T-cell (primary cell): ENCODE results near the gene ACTG2. TPM values are rescaled to one million over a fixed set of nuclear protein-coding genes. Genes with fewer than 3 reads are reported as not detected.
A peak's percentile ranks its signal among the peaks of the same experiment; 100 is the strongest.

ENCODE experiments used
- ATAC-seq, 4 experiments: fragments of 200-7000 bp in 3 of 4; fragments of 150-1000 bp in 1 of 4; cut with Tn5 transposase; replicated peaks in 1 of 4; 1 replicate in 3 of 4; 2 replicates in 1 of 4; pipeline ENCODE4 v1.10.0; 2021; ENCODE audit warnings: moderate library complexity in 3 of 4, mild to moderate bottlenecking in 2 of 4, moderate number of reproducible peaks in 1 of 4
- CTCF ChIA-PET, 2 donors: fragments of 300-600 bp; sonication (Branson Sonifier 250); formaldehyde crosslinking; loops; one replicate each; lab custom pipeline; 2022; ENCODE audit warnings: antibody characterized with exemption in 2 of 2; lab: Charles Lee
- POLR2A ChIA-PET, 2 donors: fragments of 300-600 bp; sonication (Branson Sonifier 250); formaldehyde crosslinking; loops; one replicate each; lab custom pipeline; 2022; ENCODE audit warnings: antibody characterized with exemption in 2 of 2; lab: Charles Lee
- DNase-seq, 35 experiments: peaks; one replicate each; pipeline versions ENCODE4 v3.0.0 to v3.0.0-alpha.2; 2013 to 2023
- H3K27ac ChIP-seq: one replicate; pipeline ENCODE4 v1.5.1; 2013; ENCODE audit warnings: low read length
- H3K27me3 ChIP-seq, 2 experiments: replicated peaks in 1 of 2; 1 replicate in 1 of 2; 2 replicates in 1 of 2; pipeline versions ENCODE4 v1.6.1 to v1.7.0; 2013; ENCODE audit warnings: low read length in 1 of 2, mixed read lengths in 1 of 2; ENCODE audit not compliant: control insufficient read depth in 2 of 2, insufficient read depth in 2 of 2; ENCODE audit errors: extremely low read depth in 1 of 2
- H3K36me3 ChIP-seq, 2 donors: 1 replicate in 1 of 2; 2 replicates in 1 of 2; pipeline versions ENCODE4 v1.6.1 to v1.7.0; 2013; ENCODE audit warnings: low read length in 1 of 2; ENCODE audit not compliant: control insufficient read depth in 2 of 2, insufficient read depth in 1 of 2; ENCODE audit errors: extremely low read depth in 1 of 2
- H3K4me1 ChIP-seq, 2 experiments: 1 replicate in 1 of 2; 2 replicates in 1 of 2; pipeline versions ENCODE4 v1.6.1 to v1.7.0; 2013; ENCODE audit warnings: low read length in 2 of 2, mixed read lengths in 1 of 2; ENCODE audit not compliant: insufficient read depth in 2 of 2, control insufficient read depth in 1 of 2; ENCODE audit errors: extremely low read depth in 1 of 2
- H3K4me3 ChIP-seq, 2 donors: 1 replicate in 1 of 2; 2 replicates in 1 of 2; pipeline versions ENCODE4 v1.5.1 to v1.7.0; 2013; ENCODE audit warnings: mild to moderate bottlenecking in 2 of 2, low read length in 1 of 2, moderate library complexity in 1 of 2; ENCODE audit not compliant: control insufficient read depth in 1 of 2; ENCODE audit errors: extremely low read depth in 1 of 2
- H3K9me3 ChIP-seq: 2 replicates; pipeline ENCODE4 v1.7.0; 2013
- H3K27ac Mint-ChIP-seq, 2 donors: one replicate each; pipeline ENCODE4 v1.8.0; 2020 to 2021; ENCODE audit warnings: mild to moderate bottlenecking in 2 of 2, mixed read lengths in 2 of 2
- H3K27me3 Mint-ChIP-seq, 2 donors: one replicate each; pipeline ENCODE4 v1.8.0; 2021 to 2022; ENCODE audit warnings: mixed read lengths in 2 of 2
- H3K36me3 Mint-ChIP-seq: one replicate; pipeline ENCODE4 v1.8.0; 2021; ENCODE audit warnings: mixed read lengths
- H3K4me1 Mint-ChIP-seq, 3 donors: one replicate each; pipeline ENCODE4 v1.8.0; 2020 to 2022; ENCODE audit warnings: mixed read lengths in 3 of 3, mild to moderate bottlenecking in 1 of 3
- H3K4me3 Mint-ChIP-seq, 3 donors: one replicate each; pipeline ENCODE4 v1.8.0; 2020 to 2022; ENCODE audit warnings: mild to moderate bottlenecking in 3 of 3, mixed read lengths in 3 of 3, moderate library complexity in 3 of 3
- H3K9me3 Mint-ChIP-seq, 3 donors: one replicate each; pipeline ENCODE4 v1.8.0; 2020 to 2022; ENCODE audit warnings: mixed read lengths in 3 of 3
- WGBS: methylation state at CpG from one replicate; pipeline ENCODE4 v1.1.5; 2013; ENCODE audit warnings: missing lambda C conversion rate; ENCODE audit not compliant: insufficient coverage; 5-methylcytosine and 5-hydroxymethylcytosine counted together
- total RNA-seq, 35 experiments: library from RNA in 6 of 35; stranded (reverse) in 6 of 35; fragments of 120-200 nt in 1 of 35; gene quantifications; one replicate each; pipeline versions ENCODE4 v1.2.1 to v1.2.4 and lab custom pipeline; 2013 to 2026

The ACTG2 gene
- total RNA-seq, 5 donors from 2014 or later (not counting 1 experiment from before 2014, with no cell fraction given) = 0.79 to 1.3 (median 0.95) TPM; not detected in 2

- Mint-ChIP-seq H3K27me3 (no peaks in the 10 kb centered on the region), H3K4me1 (peaks cover 77 to 84% (median 81%) of the 10 kb centered on the region in 3 donors), H3K27ac (peak overlapping the region; percentile 77 to 79), H3K4me3 (peak overlapping the region in 1 of 3 donors; percentile 39), H3K36me3 (peaks cover 59% of the 10 kb centered on the region), H3K9me3 (no peaks in the 10 kb centered on the region)
- DNase-seq (no peak), ATAC-seq (no peak)
- Histone ChIP-seq H3K36me3 (peaks cover 12 to 72% of the 10 kb centered on the region in 2 donors), H3K4me1 (peaks cover 35 to 38% of the 10 kb centered on the region in 2 experiments), H3K9me3 (no peaks in the 10 kb centered on the region), H3K27me3 (no peaks in the 10 kb centered on the region), H3K4me3 (no peak overlapping the region), H3K27ac (no peak overlapping the region)
- CTCF ChIA-PET = interaction anchor here in 1 of 2 donors (0.7 kb wide), 1 partner anchor 11 kb away, joined by 3 read pairs; no protein-coding TSS in a partner anchor
- POLR2A ChIA-PET = interaction anchor here in 1 of 2 donors (0.8 to 1.0 kb wide), 2 partner anchors 13 to 19 kb away, joined by 3 to 9 read pairs; no protein-coding TSS in a partner anchor
Observed at GRCh38 chr2:73949802-73950201, 57.0 kb downstream of the ACTG2 start.

- Histone ChIP-seq H3K4me3 (no peak overlapping the region), H3K9me3 (no peaks in the 10 kb centered on the region), H3K27me3 (no peaks in the 10 kb centered on the region), H3K27ac (no peak overlapping the region), H3K36me3 (peaks cover 9 to 75% of the 10 kb centered on the region in 2 donors), H3K4me1 (peaks cover 24 to 27% of the 10 kb centered on the region in 2 experiments)
- ChIA-PET CTCF (no interaction called here), POLR2A (no interaction called here)
- ATAC-seq = no peak
- peaks cover 68% of the 10 kb centered on the region for H3K36me3 Mint-ChIP-seq
- no peaks in the 10 kb centered on the region for H3K27me3 Mint-ChIP-seq
- H3K9me3 Mint-ChIP-seq = no peaks in the 10 kb centered on the region
- no peak for DNase-seq
- 100% methylated on average over 3 of the region's 12 CpGs for WGBS
- H3K27ac Mint-ChIP-seq = peak overlapping the region in 1 of 2 donors; percentile 39
- H3K4me1 Mint-ChIP-seq = peaks cover 58 to 70% (median 61%) of the 10 kb centered on the region in 3 donors
- no peak overlapping the region for H3K4me3 Mint-ChIP-seq
Observed at GRCh38 chr2:73952499-73953446, 60.0 kb downstream of the ACTG2 start.

- peaks cover 6 to 75% of the 10 kb centered on the region in 2 donors for H3K36me3 ChIP-seq
- no peaks in the 10 kb centered on the region for H3K9me3 Mint-ChIP-seq
- DNase-seq = no peak
- no peak overlapping the region for H3K27ac ChIP-seq
- WGBS = 100% methylated on average over 3 of the region's 5 CpGs
- H3K4me3 ChIP-seq = no peak overlapping the region
- peaks cover 0 to 4% of the 10 kb centered on the region in 2 experiments for H3K4me1 ChIP-seq
- H3K4me1 Mint-ChIP-seq = peaks cover 29 to 39% (median 29%) of the 10 kb centered on the region in 3 donors
- H3K27ac Mint-ChIP-seq = no peak overlapping the region
- no peaks in the 10 kb centered on the region for H3K27me3 ChIP-seq
- peaks cover 73% of the 10 kb centered on the region for H3K36me3 Mint-ChIP-seq
- no peak for ATAC-seq
- H3K27me3 Mint-ChIP-seq = no peaks in the 10 kb centered on the region
- ChIA-PET CTCF (interaction anchor here in 1 of 2 donors (0.6 kb wide), 1 partner anchor 32 kb away, joined by 3 read pairs; no protein-coding TSS in a partner anchor), POLR2A (no interaction called here)
- no peak overlapping the region for H3K4me3 Mint-ChIP-seq
- no peaks in the 10 kb centered on the region for H3K9me3 ChIP-seq
Observed at GRCh38 chr2:73956218-73956865, 63.5 kb downstream of the ACTG2 start.

- ChIA-PET POLR2A (no interaction called here), CTCF (no interaction called here)
- H3K9me3 Mint-ChIP-seq = peaks cover 2 to 7% (median 7%) of the 10 kb centered on the region in 3 donors
- Histone ChIP-seq H3K27me3 (no peaks in the 10 kb centered on the region), H3K36me3 (peaks cover 8 to 34% of the 10 kb centered on the region in 2 donors), H3K4me1 (peaks cover 0 to 2% of the 10 kb centered on the region in 2 experiments), H3K27ac (no peak overlapping the region), H3K4me3 (no peak overlapping the region), H3K9me3 (no peaks in the 10 kb centered on the region)
- ATAC-seq (no peak), DNase-seq (no peak)
- H3K27ac Mint-ChIP-seq = no peak overlapping the region
- 100% methylated on average over 1 of the region's 4 CpGs for WGBS
- no peaks in the 10 kb centered on the region for H3K27me3 Mint-ChIP-seq
- H3K36me3 Mint-ChIP-seq = peaks cover 45% of the 10 kb centered on the region
- no peak overlapping the region for H3K4me3 Mint-ChIP-seq
- H3K4me1 Mint-ChIP-seq = peaks cover 24 to 30% (median 29%) of the 10 kb centered on the region in 3 donors
Observed at GRCh38 chr2:73961274-73961673, 68.5 kb downstream of the ACTG2 start.

DNA sequence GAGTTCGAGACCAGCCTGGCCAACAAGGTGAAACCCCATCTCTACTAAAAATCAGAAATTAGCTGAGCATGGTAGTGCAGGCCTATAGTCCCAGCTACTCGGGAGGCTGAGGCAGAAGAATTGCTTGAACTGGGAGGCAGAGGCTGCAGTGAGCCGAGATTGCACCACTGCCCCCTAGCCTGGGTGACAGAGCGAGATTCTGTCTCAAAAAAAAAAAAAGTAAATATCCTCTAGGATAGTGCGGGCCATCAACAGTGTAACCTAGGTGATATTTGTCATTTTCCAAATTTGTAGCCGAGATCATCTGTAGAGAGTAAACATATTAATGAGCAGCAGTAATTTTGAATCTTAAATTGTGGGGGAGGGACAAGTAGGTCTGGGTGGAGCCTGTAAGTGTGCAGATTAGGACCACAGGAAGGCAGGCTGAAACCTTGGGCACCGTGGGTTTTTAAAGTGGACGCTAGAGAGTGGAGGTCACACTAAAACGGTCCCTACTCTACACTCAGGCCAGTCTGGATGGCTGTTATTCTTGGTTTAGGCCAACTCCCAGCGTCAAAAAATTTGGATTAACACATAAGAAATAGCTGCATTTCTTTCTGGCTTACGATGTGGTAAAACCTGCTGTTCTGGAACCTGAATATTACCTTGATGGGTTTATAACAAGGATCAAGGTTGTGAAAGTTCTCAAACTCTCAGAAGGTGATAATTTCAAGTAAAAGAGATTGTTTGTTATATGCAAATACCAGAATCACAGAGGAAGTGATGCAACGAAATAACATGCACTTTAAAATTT is 69.2 kb downstream of the ACTG2 start:
- no peaks in the 10 kb centered on the region for H3K9me3 ChIP-seq
- peaks cover 0 to 4% of the 10 kb centered on the region in 2 experiments for H3K4me1 ChIP-seq
- Mint-ChIP-seq H3K4me1 (peaks cover 23 to 26% (median 24%) of the 10 kb centered on the region in 3 donors), H3K9me3 (peaks cover 2 to 7% (median 7%) of the 10 kb centered on the region in 3 donors), H3K27ac (no peak overlapping the region), H3K27me3 (no peaks in the 10 kb centered on the region), H3K36me3 (peaks cover 38% of the 10 kb centered on the region), H3K4me3 (no peak overlapping the region)
- 93% methylated on average over 4 of the region's 12 CpGs for WGBS
- DNase-seq (no peak), ATAC-seq (no peak)
- H3K4me3 ChIP-seq = no peak overlapping the region
- peaks cover 8 to 27% of the 10 kb centered on the region in 2 donors for H3K36me3 ChIP-seq
- ChIA-PET POLR2A (no interaction called here), CTCF (no interaction called here)
- H3K27me3 ChIP-seq = no peaks in the 10 kb centered on the region
- no peak overlapping the region for H3K27ac ChIP-seq
